HG02798 (cell line): ENCODE data around the gene CLDN9.

Experiments
- ATAC-seq: cut with Tn5 transposase; IDR thresholded peaks from one replicate; pipeline ENCODE4 v1.9.1; 2021; ENCODE audit warnings: mild to moderate bottlenecking; ENCODE audit not compliant: unreplicated experiment, poor library complexity

The CLDN9 gene

DNA sequence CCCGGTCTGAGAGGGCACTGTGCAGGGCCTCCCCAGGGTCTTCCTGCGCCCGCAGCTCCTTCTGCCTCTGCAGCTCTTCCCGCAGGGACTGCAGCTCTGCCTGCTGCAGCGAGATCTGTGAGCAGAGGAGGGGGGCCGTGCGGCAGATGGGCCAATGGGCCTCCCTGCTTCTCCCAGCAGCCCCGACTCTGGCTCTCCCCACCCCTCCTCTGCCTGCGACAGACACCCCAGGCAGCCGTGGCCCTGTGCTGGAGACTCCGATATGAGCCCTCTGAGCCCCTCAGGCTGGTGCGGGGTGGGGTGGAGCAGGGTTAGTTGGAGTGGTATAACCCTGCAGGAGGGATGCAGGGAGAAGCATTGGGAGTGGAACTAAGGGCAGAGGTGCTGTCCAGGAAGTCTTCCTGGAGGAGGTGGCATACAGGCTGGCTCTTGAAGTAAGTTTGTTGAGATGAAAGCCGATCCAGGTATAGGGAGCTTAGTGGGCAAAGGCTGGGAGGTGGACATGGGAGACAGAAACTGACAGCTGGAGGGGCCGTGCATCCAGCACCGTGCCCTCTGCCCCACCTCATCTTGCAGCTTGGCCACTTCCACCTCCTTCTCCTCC lies 16.1 kb downstream of the CLDN9 start:
- no peak for ATAC-seq

DNA sequence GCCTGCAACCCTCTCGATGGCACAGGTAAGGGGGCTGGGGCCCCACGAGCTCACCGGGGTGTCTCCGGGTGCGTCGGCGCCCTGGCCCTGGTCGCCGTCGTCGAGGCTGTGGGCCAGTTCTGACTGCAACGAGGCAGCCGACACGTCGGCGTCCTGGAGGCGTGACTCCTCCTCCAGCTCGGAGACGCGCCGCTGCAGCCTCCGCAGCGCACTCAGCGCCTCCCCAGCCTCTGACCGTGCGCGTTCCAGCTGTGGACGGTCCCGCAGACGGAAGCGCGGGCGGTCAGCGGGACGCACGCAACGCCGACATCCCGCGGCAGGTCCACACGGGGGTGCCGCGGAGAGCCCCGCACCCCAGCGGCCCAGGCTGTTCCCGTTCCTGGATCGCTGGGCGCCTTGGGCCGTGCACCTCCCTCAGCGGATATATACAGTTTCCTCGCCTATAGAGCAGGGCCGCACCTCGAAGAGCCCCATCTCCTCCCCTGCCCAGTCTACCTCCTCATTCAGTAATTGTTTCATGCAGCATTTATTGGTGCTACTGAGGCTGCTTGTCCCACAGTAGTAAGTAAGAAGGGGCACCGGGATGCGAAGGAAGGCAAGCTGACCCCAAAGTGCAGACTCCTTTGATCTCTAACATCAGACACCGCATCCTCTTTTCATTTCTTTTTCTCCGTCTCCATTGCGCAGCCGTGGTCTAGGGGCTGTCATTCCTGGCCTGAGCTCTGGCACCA lies 16.9 kb downstream of the CLDN9 start:
- no peak for ATAC-seq

DNA sequence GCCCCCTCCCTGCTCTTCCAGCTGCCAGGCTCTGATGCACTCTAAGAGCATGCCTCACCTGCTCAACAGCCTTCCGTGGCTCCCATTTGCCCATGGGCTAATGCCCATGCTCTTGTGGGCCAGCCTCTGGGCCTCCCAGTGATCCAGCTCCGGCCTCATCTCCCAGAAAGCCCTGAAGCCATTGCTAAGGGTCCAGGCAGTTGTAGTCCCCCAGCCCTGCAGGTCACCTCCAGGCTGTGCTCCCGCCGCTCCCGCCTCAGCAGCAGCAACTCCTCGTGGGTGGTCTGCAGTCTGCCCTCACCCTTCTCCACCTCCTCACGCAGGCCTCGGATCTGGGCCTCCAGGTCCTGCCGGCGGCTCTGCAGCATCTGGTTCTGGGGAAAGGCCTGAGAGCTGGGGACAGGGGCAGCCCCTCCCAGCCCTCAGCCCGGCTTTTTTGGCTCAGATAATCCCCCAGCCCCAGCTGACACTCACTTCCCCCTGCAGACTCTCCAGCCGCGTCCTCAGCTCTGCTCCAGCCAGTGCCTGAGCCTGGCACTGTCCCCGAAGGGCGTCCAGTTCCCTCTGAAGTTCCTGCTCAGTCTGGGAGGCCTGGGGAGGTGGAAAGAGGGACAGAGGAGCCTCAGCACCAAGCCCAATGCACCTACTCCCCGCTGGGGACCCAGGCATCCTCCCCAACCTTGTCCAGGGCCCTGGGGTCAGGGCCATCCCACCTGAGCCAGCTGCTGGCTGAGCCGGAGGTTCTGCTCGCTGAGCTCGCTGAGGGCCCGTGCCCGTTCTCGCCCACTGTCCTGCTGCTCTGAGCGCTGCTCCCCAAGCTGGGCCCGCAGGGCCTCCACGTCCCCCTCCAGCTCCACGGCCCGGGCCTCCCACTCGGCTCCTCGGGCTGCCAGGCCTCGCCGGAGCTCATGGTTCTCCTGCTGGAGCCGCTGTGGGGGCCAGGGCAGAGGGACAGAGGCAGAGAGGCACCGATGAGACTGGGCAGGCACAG lies 17.8 kb downstream of the CLDN9 start:
- no peak for ATAC-seq

DNA sequence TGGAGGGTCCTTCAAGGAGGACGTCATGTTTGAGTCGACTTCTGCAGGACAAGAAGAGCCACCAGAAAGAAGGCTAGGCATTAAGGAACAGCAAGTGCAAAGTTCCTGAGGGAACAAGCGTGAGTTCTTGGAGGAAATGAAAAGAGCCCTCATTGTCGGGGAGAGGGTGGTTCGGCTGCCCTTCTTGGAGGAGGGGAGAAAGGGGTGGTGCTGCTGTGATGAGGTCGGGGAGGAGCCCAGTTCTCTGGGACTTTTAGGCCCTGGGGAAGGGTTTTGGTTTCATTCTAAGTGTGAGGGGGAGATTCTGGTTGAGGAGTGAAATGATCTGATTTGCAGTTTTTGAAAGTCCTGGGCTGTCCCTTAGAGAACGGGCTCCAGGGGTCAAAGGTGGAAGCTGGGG lies 19.9 kb downstream of the CLDN9 start:
- ATAC-seq, result no peak

DNA sequence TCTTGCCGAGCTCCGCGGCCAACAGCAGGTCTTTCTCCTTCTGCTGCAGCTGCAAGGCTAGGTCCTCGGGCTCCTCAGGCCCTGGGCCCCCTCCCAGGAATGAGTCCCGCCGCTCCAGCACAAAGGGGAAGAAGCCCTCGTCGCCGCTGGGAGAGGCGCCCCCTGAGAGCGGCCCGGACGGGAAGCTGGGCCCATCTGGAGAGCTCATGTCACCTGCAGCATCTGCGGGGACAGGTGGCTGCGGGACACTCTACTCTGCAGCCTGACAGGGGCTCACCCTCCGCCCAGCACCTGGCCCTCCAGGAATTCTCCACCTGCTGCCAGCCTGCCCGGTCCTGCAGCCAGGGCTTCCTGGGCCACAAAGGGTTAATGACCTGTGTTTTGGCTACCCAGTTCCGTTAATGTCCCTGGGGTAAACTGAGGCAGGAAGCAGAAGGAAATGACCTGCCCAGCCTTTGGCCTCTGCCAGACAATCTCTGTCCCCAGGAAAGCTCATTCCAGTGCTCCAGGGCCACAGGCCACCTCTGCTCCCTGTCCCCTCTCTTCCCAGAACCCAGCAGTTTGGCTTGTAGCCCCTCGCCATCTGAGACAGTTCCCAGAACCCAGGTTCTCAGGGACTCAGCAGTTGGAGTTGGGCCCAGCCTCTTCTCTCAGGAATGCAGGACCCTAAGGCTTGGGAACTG lies 22.7 kb downstream of the CLDN9 start:
- ATAC-seq, result no peak

DNA sequence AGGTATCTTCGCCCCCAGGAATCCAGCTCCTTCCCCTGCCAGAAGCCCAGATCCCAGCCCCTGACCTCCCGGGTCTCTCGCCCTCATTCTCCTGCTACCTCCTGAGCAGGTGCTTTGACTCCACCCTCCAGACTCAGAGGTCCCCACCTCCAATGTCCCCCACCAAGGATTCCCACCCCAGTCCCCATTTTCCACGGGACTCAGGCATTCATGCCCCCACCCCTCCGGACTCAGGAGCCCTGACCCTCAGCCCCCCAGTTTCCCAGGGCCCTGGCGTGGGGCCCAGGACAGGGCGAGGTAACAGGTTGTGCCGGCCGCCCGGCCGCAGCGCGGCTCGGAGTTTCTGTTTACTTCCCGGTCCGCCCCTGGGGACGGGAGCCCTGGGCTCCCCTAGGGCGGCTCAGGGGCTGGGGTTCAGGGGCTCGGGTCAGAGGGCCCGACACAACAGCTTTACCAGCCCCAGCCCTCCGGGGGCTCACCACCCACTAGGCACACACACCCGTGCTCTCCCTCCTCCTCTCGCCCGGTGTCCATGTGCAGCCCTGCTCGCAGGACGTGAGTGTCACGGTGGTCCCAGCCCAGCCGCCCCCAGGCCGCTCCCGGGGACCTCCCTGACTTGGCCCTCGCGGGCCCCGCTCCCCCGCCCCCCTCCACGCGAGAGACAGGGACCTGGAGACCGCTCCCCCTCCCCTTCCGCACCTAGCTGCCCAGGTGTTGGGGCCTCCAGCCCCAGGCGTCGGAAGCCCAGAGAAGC lies 23.4 kb downstream of the CLDN9 start:
- ATAC-seq, result no peak

DNA sequence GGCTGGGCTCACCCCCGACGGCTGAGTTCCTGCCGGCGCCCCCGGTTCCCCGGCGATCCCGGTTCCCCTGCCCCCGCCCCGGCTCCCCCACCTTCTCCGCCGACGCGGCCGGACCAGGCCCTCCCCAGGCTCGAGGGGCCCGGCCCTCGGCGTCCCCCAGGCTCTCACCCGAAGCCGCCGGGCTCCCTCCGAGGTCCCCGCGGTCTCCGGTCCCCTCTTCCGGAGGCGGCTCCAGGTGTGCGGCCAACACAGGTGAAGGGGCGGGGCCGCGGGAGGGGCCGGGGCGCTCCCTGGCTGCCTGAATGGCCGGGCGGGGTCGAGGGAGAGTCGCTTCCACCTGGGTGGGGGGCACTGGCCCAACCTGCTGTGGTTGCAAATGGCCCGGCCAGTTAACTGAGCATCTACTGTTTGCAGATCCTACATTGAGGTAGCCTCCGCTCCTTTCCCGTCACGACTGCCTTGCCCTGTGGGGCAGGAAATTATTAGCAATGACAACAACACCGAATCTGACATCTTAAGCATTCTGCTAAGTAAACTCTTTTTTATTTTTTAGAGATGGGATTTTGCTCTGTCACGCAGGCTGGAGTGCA lies 24.1 kb downstream of the CLDN9 start, which contains the start of gene BICDL2:
Gene BICDL2 (minus strand): TSS at position 219 of the 590 bp plus-strand sequence. CDS start 1,448 bp downstream, outside the sequence.
- ATAC-seq, result no peak

DNA sequence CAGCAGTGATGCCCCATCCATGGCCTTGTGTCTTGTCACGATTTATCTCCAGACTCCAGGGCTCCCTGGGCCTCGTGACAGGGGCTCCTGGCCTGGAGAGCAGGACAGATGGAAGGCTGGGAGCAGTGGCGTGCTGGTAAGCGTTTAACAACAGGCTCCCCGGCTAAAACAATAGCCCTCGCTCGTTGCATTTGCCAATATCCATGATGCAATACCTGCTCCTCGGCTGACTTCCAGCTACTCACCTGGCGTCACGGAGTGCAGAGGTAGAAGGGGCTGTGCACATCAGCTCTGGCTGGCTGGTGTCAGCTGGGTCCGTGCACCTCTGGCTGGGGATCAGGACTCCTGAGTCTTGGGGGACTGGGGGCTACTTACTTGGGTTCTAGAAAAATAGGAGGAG lies 25.5 kb downstream of the CLDN9 start:
- no peak for ATAC-seq

DNA sequence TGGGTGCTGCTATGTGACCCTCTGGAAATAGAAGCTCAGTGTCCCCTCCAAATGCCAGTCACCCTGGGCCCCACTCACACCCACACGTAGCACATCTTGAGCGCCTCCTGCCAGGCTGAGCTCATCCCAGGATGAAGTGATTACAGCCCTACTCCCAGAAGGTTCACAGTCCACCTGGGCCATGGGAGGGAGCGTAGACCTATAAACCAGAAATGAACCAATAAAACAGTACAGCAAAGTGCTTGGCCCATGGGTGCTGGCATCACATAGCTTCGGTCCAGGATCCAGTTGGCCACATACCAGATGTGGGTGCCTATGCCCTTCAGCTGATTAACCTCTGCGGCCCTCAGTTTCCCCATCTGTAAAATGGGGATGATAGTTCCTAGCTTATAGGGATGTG lies 26.2 kb downstream of the CLDN9 start:
- no peak for ATAC-seq

DNA sequence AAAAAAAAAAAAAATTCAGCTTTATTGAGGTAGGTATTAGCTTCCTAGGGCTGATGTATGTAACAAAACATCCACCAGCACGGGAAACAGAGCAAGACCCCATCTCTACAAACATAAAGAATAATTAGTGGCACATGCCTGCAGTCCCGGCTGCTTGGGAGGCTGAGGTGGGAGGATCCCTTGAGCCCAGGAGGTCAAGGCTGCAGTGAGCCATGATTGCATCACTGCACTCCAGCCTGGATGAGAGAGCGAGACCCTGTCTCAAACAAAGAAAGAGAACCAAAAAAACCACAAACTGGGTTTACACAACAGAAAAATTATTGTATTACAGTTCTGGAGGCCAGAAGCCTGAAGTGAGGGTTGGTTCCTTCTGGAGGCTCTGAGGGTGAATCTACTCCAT lies 29.7 kb downstream of the CLDN9 start:
- ATAC-seq, result no peak

DNA sequence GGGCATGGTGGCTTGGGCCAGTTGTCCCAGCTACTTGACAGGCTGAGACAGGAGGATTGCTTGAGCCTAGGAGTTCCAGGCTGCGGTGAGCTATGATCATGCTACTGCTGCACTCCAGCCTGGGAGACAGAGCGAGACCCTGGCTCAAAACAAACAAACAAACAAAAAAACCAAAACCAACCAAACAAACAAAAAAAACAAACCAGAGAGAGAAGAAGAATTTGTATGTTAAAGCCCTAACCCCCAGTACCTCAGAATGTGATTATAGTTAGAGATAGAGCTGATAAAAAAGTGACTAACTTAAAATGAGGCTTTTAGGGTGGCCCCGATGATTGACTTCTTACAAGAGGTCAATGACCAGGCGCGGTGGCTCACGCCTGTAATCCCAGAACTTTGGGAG lies 32.0 kb downstream of the CLDN9 start:
- no peak for ATAC-seq

DNA sequence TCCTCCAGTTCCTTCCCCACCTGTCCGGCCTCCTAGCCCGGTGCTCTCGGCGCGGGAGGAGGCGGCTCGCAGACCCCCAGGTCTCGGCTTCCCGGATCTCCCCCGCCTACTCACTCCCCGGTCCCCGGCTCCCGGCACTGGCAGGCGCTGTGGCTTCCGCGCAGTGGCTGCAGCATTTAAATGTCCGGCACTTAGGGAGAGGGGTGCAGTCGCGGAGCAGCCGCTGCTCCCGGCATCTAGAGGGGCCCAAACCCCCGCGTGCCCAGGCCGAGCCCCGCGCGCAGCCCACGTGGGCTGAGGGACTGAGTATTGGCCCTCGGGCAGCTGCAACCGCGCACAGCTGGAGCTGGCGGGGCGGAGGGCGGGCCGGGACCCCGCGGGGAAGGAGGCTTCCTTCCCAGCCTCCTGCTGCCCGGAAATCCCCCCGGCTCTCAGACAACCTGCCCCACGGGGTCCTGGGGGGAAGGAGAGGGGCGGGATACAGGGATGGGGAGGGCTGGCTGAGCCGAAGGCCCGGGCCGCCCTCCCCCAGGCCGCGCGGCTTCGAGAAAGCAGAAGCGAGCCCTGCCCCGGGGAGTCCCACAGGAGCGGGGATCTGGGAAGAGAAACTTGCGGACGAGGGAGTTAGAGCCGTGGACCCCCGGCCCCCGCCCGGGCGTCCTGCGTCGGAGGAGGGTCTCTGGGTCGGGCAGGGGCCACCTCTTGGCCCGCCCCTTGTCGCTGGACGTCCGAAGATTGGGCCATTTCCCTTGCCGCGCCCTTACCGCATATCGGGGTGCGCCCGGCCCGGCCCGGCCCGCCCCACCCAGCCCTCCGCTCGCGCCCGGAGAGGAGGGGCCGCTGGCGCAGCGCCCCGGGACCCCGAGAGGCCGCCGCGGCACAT lies 33.3 kb downstream of the CLDN9 start, which contains the start of gene MMP25:
Gene MMP25 (plus strand): TSS at position 804 of the 883 bp plus-strand sequence. CDS start 357 bp downstream, outside the sequence.
- no peak for ATAC-seq

DNA sequence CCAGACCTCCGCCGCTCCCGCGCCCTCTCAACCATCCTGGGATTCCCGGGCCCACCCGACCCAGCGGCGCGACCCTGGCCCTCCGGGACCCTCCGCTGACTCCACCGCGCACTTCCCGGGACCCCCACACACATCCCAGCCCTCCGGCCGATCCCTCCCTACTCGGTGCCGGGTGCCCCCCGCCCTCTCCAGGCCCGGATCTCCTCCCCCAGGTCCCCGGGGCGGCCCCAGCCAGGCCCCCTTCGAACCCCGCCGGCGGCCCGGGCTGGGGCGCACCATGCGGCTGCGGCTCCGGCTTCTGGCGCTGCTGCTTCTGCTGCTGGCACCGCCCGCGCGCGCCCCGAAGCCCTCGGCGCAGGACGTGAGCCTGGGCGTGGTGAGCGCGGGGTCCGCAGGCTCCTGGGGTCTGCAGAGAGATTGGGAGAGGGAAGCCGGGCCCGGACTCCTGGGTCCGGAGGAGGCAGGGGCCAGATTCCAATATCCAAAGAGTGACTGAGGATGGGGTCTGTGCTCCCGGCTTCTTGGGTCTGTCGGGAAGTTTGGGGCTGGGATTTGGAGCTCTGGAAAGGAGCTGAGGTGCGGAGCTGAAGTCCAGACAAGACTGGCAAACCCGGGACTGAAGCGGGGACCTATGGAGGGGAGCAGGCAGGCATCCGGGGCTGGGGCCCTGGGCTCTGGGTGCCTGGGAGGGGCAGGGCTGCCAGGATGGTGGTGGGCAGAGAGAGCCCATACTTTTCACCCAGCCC lies 34.1 kb downstream of the CLDN9 start:
- ATAC-seq, result no peak

DNA sequence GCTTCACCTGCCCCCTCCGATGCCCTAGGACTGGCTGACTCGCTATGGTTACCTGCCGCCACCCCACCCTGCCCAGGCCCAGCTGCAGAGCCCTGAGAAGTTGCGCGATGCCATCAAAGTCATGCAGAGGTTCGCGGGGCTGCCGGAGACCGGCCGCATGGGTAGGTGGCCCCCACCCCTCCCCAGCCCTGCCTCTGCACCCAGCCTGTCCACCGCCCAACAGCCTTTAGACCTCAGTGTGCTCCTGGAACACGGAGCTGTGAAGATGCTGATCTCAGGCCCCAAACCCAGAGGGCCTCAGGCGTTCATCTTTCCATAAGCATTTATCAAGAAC lies 34.6 kb downstream of the CLDN9 start:
- no peak for ATAC-seq

DNA sequence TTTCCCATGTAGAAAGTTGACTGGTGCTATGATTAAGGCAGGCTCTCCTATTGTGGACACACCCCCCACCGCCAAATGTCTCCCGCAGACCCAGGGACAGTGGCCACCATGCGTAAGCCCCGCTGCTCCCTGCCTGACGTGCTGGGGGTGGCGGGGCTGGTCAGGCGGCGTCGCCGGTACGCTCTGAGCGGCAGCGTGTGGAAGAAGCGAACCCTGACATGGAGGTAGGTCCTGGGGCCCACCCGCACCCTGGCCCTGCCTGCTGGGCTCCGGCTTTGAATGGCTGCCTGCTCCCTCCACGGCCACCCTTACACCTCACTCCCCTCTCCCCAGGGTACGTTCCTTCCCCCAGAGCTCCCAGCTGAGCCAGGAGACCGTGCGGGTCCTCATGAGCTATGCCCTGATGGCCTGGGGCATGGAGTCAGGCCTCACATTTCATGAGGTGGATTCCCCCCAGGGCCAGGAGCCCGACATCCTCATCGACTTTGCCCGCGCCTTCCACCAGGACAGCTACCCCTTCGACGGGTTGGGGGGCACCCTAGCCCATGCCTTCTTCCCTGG lies 37.3 kb downstream of the CLDN9 start:
- no peak for ATAC-seq

DNA sequence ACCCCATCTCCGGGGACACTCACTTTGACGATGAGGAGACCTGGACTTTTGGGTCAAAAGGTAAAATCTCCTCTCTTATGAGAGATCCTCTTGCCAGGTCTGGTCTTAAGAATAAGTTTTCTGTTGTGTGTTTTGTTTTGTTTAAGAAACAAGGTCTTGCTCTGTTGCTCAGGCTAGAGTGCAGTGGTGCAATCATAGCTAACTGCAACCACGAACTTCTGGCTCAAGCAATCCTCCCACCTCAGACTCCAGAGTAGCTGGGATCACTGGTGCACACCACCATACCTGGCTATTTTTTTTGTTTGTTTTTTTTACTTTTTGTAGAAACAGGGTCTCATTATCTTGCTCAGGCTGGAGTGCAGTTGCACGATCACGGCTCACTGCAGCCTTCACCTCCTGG lies 37.8 kb downstream of the CLDN9 start:
- no peak for ATAC-seq

DNA sequence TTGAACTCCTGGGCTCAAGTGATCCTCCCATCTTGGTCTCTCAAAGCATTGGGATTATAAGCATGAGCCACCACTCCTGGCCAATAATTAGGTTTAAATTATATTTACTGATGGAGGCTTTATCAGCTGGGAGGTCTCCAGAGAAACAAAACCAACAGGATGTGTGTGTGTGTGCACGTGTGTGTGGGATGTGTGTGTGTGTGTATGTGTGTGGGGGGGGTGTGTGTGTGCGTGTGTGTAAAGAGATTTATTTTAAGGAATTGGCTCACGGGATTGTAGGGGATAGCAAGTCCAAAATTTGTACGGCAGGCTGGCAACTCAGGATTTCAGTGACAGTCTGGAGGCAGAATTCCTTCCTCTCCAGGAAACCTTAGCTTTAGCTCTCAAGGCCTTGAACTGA lies 38.3 kb downstream of the CLDN9 start:
- no peak for ATAC-seq
